ENCODE results near the gene PIAS1. TPM values are rescaled to one million over a fixed set of nuclear protein-coding genes. Genes with fewer than 3 reads are reported as not detected.
"Not testable (repeated sequence)": the region's sequence is repeated elsewhere in the genome, so short reads cannot be mapped to it uniquely, and the experiment has no call there.

PIAS1 gene
- total RNA-seq, 1 experiment from 2014 or later = 70.7 TPM

DNA sequence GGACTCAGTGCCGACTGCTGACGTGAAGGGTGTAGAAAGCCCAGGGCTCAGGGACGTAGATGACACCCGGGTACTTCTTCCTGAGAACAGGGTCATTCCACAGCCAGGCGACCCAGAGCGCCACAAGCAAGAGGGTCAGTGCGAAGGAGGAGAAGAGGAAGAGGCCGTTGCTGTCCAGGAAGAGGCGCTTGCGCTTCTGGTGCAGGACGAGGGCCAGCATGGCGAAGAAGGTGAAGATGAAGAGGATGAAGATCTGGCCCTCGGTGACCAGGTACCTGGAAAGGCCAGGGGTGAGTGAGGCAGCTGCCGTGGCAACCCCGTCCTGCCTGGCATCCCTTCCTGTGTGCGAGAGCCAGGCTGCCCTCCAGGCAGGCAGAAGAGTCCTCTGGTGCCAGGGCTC lies 154.0 kb downstream of the PIAS1 start:
- Histone ChIP-seq H3K27ac (no peak overlapping the region), H3K4me3 (no peak overlapping the region), H3K9me3 (replicated peaks) (no peaks in the 10 kb centered on the region), H3K36me3 (peaks cover 13% of the 10 kb centered on the region), H3K27me3 (no peaks in the 10 kb centered on the region), H3K4me1 (no peaks in the 10 kb centered on the region)
- DNase-seq = no peak

DNA sequence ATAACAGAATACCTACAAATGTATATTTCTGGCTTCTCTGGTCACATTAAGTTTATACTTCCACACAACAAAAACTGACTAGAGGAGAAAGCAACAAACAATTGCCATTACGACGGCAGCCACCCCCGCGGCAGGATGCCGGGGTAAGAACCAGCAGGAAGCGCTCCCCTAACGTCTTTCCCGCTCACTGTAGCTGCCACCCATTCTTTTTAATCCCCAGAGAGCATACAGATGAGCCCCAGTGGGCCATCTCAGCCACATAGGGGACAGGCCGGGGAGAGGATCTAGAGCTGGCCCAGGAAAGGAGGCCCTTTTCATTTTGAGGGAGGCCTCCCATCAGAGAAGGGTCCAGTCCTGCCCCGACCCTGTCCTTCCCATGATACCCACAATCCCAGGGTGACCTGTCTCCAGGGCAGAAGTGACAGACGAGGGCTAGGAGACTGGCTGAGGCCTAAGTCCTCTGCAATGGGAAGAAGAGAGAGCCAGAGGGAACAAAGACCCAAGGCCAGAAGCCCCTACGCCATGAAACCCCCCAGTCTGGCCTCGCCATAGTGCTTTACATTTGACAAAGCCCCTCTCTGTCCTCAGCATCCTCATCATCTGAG lies 154.6 kb downstream of the PIAS1 start:
- Histone ChIP-seq H3K27me3 (no peaks in the 10 kb centered on the region), H3K27ac (no peak overlapping the region)
- DNase-seq = no peak

DNA sequence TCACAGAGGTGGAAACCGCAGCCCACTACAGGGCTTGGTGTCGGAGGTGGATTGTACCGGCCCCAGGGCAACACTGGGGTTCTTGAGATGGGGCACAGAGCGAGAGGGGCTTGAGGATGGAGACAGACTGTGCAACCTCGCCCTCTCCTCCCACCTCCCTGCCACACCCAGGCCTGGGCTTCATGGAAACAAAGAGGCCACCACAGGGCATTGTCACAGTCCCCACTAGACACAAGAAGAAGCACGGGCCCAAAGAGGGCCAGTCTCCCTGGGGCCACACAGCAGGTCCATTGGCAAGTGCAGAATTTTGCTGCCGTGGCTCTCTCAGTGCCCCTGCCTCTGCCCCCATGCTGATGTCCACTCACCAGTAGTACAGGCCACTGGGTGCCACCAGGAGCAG lies 155.2 kb downstream of the PIAS1 start:
- no peaks in the 10 kb centered on the region for H3K9me3 ChIP-seq (replicated peaks)
- H3K4me3 ChIP-seq = no peak overlapping the region
- H3K36me3 ChIP-seq = peaks cover 13% of the 10 kb centered on the region
- no peaks in the 10 kb centered on the region for H3K4me1 ChIP-seq
- H3K27me3 ChIP-seq = no peaks in the 10 kb centered on the region
- H3K27ac ChIP-seq = no peak overlapping the region
- no peak for DNase-seq

More for the DNA sequence above, 154.6 kb downstream of the PIAS1 start:
- Histone ChIP-seq H3K9me3 (replicated peaks) (no peaks in the 10 kb centered on the region), H3K4me1 (no peaks in the 10 kb centered on the region), H3K36me3 (peaks cover 13% of the 10 kb centered on the region), H3K4me3 (no peak overlapping the region)

DNA sequence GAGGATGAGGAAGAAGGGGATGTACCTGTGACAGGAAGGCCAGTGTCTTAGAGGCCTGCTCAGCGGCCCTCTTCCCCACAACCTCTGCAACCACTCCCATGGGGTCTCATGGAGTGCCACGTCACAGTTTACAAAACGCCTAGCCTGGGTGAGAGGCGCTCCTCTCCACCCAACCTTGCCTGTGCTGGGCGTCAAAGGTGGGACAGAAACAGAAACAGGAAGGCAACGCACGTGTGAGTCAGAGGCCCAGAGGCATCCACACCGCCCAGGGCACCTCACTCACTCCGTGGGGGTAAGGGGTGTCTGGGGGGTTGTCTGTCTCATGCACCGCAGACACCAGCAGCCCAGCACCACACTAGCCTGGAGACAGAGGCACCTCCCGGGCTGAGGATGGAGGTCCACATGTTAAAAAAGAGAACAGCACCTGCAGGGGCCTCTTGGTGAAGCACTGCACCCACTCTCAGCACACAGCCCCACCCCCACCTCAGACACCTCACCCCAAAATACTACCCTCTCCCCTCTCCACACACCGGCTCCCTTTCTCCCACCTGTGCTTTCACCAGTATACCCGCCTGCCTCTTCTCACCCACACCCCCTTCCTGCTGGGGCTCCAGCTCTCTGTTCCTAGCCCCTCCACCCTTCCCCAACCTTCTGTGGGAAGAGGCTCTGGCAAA lies 155.8 kb downstream of the PIAS1 start:
- no peaks in the 10 kb centered on the region for H3K9me3 ChIP-seq (replicated peaks)
- no peak overlapping the region for H3K27ac ChIP-seq
- H3K4me1 ChIP-seq = no peaks in the 10 kb centered on the region
- no peak for DNase-seq
- H3K36me3 ChIP-seq = peaks cover 17% of the 10 kb centered on the region
- H3K4me3 ChIP-seq = no peak overlapping the region
- no peaks in the 10 kb centered on the region for H3K27me3 ChIP-seq

DNA sequence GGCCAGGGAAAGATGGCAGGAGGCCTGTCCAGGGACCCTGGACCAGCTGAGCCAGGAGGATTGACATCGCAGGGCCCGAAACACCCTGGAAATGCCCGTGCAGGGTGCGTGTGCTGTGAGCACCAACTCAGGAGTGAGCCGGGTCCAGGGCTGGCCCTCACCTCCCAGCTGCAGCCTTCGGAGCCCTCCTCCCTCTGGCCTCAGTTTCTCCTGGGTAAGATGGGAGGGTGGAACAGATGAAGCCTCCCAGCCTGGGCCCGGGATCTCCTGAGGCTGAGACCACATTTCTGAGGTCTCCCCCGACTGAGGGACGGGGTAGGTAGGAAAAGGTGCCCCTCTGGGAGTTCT lies 156.3 kb downstream of the PIAS1 start:
- no peak overlapping the region for H3K27ac ChIP-seq
- H3K4me3 ChIP-seq = no peak overlapping the region
- no peaks in the 10 kb centered on the region for H3K4me1 ChIP-seq
- no peak for DNase-seq
- H3K27me3 ChIP-seq = no peaks in the 10 kb centered on the region
- no peaks in the 10 kb centered on the region for H3K9me3 ChIP-seq (replicated peaks)
- H3K36me3 ChIP-seq = peaks cover 17% of the 10 kb centered on the region

DNA sequence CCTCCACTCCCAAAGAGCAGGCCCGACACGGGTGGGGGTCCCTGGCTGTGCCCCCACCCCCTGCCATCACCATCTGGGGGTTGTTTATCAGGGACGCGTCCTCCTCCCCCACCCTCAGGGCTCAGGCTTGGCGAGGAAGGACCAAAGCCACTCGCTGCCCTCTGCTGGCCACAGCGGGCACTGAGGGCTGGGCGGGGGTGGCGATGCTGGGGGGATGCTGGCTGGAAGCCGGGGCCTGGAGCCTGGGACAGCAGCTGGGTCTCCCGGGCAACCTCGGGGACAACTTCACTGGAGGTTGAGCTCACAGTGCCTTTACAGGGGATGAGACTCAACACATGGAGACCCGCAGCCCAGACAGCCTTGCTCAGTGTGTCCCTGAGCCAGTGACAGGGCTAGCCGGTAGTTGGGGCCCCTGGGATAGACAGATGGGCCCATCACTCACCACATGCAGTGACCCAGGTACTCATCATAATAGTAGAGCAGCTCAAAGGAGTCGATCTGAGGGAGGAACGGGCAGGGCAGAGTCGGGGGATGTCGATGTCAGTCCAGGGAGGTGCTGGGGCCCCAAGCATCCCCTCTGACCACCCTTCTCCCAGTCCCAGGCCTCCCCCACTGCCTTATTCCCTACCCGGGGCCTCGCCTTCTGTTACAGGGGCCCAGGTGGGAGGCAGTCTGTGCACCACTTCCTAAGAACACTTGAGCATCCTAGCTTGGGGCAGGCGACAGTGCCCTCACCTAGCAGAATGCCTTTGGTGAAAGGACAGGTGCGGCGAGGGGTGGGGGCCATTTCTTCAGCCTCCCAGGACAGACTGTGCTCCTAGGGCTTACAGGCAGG lies 156.9 kb downstream of the PIAS1 start:
- H3K36me3 ChIP-seq = peaks cover 17% of the 10 kb centered on the region
- H3K4me1 ChIP-seq = no peaks in the 10 kb centered on the region
- peak; percentile 65 to 77 for DNase-seq
- H3K4me3 ChIP-seq = no peak overlapping the region
- no peak overlapping the region for H3K27ac ChIP-seq
- no peaks in the 10 kb centered on the region for H3K27me3 ChIP-seq
- no peaks in the 10 kb centered on the region for H3K9me3 ChIP-seq (replicated peaks)

DNA sequence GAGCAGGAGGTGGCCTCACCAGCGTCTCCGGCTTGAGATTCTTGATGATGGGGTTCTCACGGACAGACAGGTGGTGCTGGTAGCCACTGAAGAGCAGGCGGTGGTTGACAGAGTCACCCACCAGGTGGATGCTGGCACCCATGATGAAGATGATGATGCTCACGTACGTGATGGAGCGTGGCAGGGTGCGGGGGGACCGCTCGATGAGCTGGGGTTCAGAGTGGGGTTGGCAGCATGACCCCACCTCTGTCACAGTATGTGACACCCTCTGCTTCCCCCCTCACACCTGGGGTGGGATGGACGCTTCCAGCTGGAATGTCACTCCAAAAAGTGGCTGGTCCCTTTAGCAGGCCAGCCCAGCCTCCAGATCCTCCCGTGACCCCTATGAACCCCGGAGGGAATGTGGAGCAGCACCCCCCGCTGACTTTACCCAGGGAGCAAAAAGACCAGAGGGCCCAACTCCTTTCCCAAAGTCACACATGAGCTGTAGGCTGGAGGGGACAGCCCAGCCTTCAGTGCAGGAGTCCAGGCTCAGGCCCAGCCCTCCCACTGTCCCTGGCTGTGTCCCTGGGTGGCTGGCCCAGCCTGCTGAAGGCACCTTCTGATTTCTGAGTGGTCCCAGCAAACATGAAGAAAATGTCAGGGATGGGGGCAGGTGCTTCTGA lies 157.7 kb downstream of the PIAS1 start:
- peaks cover 25% of the 10 kb centered on the region for H3K36me3 ChIP-seq

DNA sequence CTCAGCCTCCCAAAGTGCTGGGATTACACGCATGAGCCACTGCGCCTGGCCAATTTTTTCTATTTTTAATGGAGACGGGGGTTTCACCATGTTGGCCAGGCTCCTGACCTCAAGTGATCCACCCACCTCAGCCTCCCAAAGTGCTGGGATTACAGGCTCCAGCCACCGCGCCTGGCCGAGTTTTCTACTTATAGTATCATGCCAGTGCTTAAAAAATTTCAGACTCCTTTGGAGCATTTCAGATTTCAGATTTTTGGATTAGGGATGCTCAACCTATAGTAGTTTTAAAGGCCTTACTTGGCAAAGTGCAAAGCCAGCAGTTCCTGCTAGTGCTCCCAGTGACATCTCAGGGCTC lies 159.4 kb downstream of the PIAS1 start:
- not testable (repeated sequence) for H3K9me3 ChIP-seq (replicated peaks); H3K4me3 ChIP-seq; H3K4me1 ChIP-seq; DNase-seq; H3K27ac ChIP-seq; H3K27me3 ChIP-seq
- peaks cover 40% of the 10 kb centered on the region for H3K36me3 ChIP-seq

More for the DNA sequence above, 157.7 kb downstream of the PIAS1 start:
- no peaks in the 10 kb centered on the region for H3K27me3 ChIP-seq
- H3K9me3 ChIP-seq (replicated peaks) = no peaks in the 10 kb centered on the region
- no peaks in the 10 kb centered on the region for H3K4me1 ChIP-seq
- H3K27ac ChIP-seq = no peak overlapping the region
- no peak for DNase-seq
- H3K4me3 ChIP-seq = no peak overlapping the region

DNA sequence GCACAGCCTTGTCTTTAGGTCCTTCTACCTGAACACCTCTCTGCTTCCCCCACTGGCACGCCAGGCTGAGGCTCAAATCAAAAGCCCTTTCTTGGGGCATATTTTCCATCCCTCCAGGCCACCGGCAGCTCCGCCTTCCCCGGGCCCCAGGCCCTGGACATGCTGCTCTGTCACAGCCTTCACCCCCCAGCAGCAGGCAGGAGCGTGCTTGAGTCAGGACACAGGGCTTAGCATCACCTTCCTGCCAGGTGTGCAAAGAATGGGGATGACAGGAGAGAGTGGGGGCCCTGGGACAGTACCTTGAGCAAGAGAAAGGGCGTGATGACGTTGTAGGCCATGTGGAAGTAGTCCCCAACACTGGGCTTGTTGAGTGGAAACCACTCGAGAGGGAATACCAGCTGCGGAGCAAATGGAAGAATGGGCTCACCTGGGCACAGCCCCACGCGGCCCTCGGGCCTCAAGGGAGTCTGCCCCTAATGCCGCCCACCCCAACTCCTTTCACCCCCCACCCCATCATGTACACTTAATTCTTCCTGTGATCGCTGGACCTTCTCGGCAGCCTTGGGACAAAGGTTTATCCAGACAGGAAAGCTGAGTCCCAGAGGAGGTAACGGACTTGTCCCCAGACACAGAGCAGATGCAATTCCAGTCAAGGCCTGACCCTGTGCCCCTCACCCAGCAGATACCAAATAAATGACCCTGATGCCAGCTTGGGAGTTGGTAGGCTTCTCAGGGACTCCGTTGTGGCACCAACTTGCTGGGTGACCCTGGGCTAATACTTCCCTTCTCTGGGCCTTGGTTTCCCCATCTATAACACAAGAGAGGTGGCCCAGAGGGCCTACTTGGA lies 160.1 kb downstream of the PIAS1 start:
- Histone ChIP-seq H3K36me3 (peaks cover 48% of the 10 kb centered on the region), H3K9me3 (replicated peaks) (no peaks in the 10 kb centered on the region), H3K4me3 (no peak overlapping the region), H3K27me3 (no peaks in the 10 kb centered on the region), H3K4me1 (no peaks in the 10 kb centered on the region), H3K27ac (no peak overlapping the region)
- DNase-seq = no peak

DNA sequence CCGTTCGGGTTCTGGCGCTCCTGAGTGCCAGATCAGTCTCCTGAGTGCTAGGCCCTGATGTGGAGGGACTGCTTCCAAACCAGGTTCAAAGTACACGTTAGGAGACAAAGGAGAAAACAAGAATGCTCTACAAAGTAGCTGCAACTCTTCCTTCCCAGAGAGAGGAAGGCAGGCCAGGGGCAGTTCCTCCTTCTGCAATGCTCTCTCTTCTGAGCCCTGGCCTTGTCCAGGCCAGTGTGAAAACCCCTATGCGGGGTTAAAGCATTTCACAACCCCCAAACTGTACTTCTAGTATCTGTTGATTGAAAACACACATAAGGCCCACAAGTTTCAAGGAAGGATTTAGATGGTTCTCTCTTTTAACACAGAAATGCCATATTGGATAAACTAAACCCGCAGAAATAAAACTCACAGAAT lies 160.7 kb downstream of the PIAS1 start:
- Histone ChIP-seq H3K4me3 (no peak overlapping the region), H3K27ac (no peak overlapping the region), H3K36me3 (peaks cover 49% of the 10 kb centered on the region), H3K27me3 (no peaks in the 10 kb centered on the region), H3K9me3 (replicated peaks) (no peaks in the 10 kb centered on the region), H3K4me1 (no peaks in the 10 kb centered on the region)
- DNase-seq = no peak

DNA sequence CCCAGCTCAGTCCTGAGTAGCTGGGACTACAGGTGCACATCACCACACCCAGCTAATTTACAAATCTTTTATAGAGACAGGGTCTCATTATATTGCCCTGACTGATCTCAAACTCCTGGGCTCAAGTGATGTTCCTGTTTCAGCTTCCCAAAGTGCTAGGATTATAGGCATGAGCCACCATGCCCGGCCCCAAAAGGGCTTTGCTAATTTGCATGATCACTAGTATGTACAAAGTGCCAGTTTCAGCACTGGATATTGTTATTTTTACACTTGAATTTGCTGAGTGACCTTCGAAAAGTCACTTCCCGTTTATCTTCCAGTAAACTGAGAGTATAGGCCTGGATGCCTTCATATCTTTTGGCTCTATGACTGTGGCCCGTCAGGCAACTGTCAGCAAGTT lies 163.2 kb downstream of the PIAS1 start:
- H3K9me3 ChIP-seq (replicated peaks) = no peaks in the 10 kb centered on the region
- H3K4me1 ChIP-seq = no peaks in the 10 kb centered on the region
- DNase-seq = no peak
- H3K27ac ChIP-seq = no peak overlapping the region
- H3K36me3 ChIP-seq = peaks cover 45% of the 10 kb centered on the region
- H3K4me3 ChIP-seq = no peak overlapping the region
- H3K27me3 ChIP-seq = no peaks in the 10 kb centered on the region

DNA sequence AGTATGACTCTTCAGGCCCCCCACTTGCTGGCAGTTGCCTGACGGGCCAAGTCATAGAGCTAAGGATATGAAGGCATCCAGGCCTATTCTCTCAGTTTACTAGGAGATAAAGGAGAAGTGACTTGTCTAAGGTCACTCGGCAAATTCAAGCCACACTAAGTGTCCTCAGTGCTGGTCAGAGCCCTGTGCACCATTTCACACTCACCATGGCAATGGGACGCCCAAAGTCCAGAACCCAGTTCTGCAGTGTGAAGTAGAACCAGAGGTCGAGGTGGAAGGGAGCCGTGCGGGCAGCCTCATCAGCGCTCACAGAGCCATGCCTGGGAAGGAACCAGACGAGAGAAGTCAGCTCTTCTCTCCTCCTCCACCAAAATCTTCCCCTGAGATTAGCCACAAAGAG lies 164.2 kb downstream of the PIAS1 start:
- Histone ChIP-seq H3K4me1 (no peaks in the 10 kb centered on the region), H3K27me3 (no peaks in the 10 kb centered on the region), H3K4me3 (no peak overlapping the region), H3K27ac (no peak overlapping the region), H3K36me3 (peaks cover 47% of the 10 kb centered on the region), H3K9me3 (replicated peaks) (no peaks in the 10 kb centered on the region)
- no peak for DNase-seq

DNA sequence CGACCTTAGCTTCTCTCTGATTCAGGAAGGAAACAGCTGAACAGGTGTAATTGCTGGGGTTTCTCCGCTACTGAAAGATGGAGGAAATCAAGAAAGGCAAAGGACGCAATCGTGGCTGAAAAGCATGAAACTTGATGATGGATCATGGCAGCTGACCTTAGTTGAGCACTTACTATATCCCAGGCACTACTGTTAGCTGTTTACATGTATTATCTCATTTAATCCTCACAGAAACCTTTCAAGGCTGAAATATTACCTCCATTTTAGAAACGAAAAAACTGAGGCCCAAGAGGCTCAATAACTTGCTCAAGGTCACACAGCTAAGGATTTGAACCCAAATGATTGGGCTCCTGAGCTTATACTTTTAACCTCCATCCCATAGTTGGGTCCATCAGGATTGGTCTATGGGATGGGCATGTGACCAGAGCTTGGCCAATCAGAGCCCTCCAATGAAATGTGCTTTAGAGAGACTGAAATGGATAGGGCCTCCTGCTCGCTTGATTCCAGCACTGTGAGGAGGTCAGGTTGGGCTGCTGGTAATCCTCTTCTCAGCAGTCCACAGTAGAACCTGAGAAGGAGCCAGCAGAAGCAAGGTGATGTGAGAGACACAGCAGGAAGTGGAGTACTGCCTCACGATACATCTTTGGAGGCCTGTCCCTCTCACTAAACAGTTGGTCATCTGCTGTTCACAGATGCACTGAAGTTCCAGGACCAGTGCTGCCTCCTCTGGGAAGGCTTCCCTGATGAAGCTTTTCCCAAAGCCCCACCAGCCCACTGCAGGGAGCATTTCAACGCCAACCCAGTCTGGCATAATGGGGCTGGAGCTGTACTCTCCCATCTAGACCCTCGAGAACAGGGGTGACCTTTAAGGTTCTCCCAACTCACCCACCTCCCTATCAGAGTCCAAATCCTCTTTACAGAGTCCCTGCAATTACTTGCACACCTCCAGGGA lies 165.0 kb downstream of the PIAS1 start:
- no peak for DNase-seq
- no peaks in the 10 kb centered on the region for H3K9me3 ChIP-seq (replicated peaks)
- H3K36me3 ChIP-seq = peaks cover 49% of the 10 kb centered on the region
- no peaks in the 10 kb centered on the region for H3K27me3 ChIP-seq
- H3K4me3 ChIP-seq = no peak overlapping the region
- H3K4me1 ChIP-seq = no peaks in the 10 kb centered on the region
- H3K27ac ChIP-seq = no peak overlapping the region
